GM23338 (cell line): ENCODE data around the gene RAB15.

Experiments used
- CREB1 ChIP-seq: fragments of 250-450 bp; sonication (Bioruptor Pico); IDR thresholded peaks from 2 replicates; pipeline ENCODE4 v1.5.0; 2020; ENCODE audit warnings: low read depth, mild to moderate bottlenecking, moderate library complexity
- EZH2 ChIP-seq: fragments of 200-600 bp; sonication (generic); IDR thresholded peaks from one replicate; pipeline ENCODE4 v1.8.0; 2017; ENCODE audit warnings: antibody characterized with exemption, mild to moderate bottlenecking, low read depth; ENCODE audit not compliant: unreplicated experiment
- EZH2phosphoT487 ChIP-seq: fragments of 200-600 bp; sonication (generic); IDR thresholded peaks from one replicate; pipeline ENCODE4 v1.8.1; 2018; ENCODE audit warnings: antibody characterized with exemption; ENCODE audit not compliant: unreplicated experiment
- JUNB ChIP-seq: IDR thresholded peaks from one replicate; pipeline ENCODE4 v1.6.1; 2016; ENCODE audit warnings: antibody characterized with exemption; ENCODE audit not compliant: unreplicated experiment
- NANOG ChIP-seq: IDR thresholded peaks from 2 replicates; pipeline ENCODE4 v1.6.1; 2016; ENCODE audit warnings: antibody characterized with exemption, borderline replicate concordance
- POLR2AphosphoS5 ChIP-seq: IDR thresholded peaks from 2 replicates; pipeline ENCODE4 v1.6.1; 2016; ENCODE audit warnings: antibody characterized with exemption, low read depth
- STAT1 ChIP-seq: IDR thresholded peaks from one replicate; pipeline ENCODE4 v1.6.1; 2016; ENCODE audit warnings: antibody characterized with exemption; ENCODE audit not compliant: unreplicated experiment
- ZNF114 ChIP-seq: fragments of 250-450 bp; sonication (Bioruptor Pico); IDR thresholded peaks from 2 replicates; pipeline ENCODE4 v1.5.0; 2020; ENCODE audit warnings: mild to moderate bottlenecking, moderate library complexity
- ZNF331 ChIP-seq: fragments of 250-450 bp; sonication (Bioruptor Pico); IDR thresholded peaks from 2 replicates; pipeline ENCODE4 v1.5.0; 2020; ENCODE audit warnings: low read depth, mild to moderate bottlenecking, moderate library complexity
- TF ChIP-seq, protein P1 (sequence below), 2 experiments: fragments of 200-600 bp in 1 of 2; sonication (generic) in 1 of 2; conservative IDR thresholded peaks; 2 replicates each; pipeline versions ENCODE4 v1.5.1 to v1.6.1; 2016 to 2017; ENCODE audit warnings: antibody characterized with exemption in 2 of 2, low read depth in 2 of 2, mild to moderate bottlenecking in 2 of 2, moderate library complexity in 1 of 2
- TF ChIP-seq, protein P2 (sequence below): IDR thresholded peaks from one replicate; pipeline ENCODE4 v1.6.1; 2018; ENCODE audit warnings: antibody characterized with exemption; ENCODE audit not compliant: unreplicated experiment
- TF ChIP-seq, protein P3 (sequence below): fragments of 250-450 bp; sonication (Bioruptor Pico); IDR thresholded peaks from 2 replicates; pipeline ENCODE4 v1.5.0; 2020; ENCODE audit warnings: mild to moderate bottlenecking, moderate library complexity
- TF ChIP-seq, protein P4 (sequence below): IDR thresholded peaks from 2 replicates; pipeline ENCODE4 v1.6.1; 2016; ENCODE audit warnings: antibody characterized with exemption

DNA sequence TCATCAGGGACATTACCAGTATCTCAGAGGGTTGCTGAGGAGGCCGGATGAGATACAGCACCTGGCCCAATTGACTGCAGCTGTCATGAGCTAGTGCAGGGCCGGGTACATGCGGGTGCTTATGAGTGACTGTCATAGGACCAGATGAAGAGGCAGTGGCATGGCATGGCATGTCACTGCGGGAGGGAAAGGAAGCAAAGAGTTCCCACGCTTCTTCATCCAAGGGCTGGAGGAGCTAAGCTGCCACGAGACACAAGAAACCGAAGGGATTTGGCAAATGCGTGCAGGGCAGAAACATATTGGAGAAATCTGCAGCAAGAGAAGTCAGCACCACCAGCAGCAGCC is 18.9 kb downstream of the RAB15 start:
- no peak for TF ChIP-seq EZH2
- no peak for TF ChIP-seq POLR2AphosphoS5
- TF ChIP-seq, protein P1, sequence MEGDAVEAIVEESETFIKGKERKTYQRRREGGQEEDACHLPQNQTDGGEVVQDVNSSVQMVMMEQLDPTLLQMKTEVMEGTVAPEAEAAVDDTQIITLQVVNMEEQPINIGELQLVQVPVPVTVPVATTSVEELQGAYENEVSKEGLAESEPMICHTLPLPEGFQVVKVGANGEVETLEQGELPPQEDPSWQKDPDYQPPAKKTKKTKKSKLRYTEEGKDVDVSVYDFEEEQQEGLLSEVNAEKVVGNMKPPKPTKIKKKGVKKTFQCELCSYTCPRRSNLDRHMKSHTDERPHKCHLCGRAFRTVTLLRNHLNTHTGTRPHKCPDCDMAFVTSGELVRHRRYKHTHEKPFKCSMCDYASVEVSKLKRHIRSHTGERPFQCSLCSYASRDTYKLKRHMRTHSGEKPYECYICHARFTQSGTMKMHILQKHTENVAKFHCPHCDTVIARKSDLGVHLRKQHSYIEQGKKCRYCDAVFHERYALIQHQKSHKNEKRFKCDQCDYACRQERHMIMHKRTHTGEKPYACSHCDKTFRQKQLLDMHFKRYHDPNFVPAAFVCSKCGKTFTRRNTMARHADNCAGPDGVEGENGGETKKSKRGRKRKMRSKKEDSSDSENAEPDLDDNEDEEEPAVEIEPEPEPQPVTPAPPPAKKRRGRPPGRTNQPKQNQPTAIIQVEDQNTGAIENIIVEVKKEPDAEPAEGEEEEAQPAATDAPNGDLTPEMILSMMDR (conservative IDR thresholded peaks at IDR 0.05; ENCODE audit: low read depth in 2 of 2): no peak
- no peak for TF ChIP-seq JUNB
- TF ChIP-seq, protein P2, sequence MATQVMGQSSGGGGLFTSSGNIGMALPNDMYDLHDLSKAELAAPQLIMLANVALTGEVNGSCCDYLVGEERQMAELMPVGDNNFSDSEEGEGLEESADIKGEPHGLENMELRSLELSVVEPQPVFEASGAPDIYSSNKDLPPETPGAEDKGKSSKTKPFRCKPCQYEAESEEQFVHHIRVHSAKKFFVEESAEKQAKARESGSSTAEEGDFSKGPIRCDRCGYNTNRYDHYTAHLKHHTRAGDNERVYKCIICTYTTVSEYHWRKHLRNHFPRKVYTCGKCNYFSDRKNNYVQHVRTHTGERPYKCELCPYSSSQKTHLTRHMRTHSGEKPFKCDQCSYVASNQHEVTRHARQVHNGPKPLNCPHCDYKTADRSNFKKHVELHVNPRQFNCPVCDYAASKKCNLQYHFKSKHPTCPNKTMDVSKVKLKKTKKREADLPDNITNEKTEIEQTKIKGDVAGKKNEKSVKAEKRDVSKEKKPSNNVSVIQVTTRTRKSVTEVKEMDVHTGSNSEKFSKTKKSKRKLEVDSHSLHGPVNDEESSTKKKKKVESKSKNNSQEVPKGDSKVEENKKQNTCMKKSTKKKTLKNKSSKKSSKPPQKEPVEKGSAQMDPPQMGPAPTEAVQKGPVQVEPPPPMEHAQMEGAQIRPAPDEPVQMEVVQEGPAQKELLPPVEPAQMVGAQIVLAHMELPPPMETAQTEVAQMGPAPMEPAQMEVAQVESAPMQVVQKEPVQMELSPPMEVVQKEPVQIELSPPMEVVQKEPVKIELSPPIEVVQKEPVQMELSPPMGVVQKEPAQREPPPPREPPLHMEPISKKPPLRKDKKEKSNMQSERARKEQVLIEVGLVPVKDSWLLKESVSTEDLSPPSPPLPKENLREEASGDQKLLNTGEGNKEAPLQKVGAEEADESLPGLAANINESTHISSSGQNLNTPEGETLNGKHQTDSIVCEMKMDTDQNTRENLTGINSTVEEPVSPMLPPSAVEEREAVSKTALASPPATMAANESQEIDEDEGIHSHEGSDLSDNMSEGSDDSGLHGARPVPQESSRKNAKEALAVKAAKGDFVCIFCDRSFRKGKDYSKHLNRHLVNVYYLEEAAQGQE: no peak
- TF ChIP-seq ZNF331 (CRISPR knock-in tag): no peak
- no peak for TF ChIP-seq ZNF114 (CRISPR knock-in tag)
- no peak for TF ChIP-seq EZH2phosphoT487
- TF ChIP-seq CREB1 (CRISPR knock-in tag): no peak
- TF ChIP-seq STAT1: no peak
- no peak for TF ChIP-seq NANOG
- TF ChIP-seq, protein P3, sequence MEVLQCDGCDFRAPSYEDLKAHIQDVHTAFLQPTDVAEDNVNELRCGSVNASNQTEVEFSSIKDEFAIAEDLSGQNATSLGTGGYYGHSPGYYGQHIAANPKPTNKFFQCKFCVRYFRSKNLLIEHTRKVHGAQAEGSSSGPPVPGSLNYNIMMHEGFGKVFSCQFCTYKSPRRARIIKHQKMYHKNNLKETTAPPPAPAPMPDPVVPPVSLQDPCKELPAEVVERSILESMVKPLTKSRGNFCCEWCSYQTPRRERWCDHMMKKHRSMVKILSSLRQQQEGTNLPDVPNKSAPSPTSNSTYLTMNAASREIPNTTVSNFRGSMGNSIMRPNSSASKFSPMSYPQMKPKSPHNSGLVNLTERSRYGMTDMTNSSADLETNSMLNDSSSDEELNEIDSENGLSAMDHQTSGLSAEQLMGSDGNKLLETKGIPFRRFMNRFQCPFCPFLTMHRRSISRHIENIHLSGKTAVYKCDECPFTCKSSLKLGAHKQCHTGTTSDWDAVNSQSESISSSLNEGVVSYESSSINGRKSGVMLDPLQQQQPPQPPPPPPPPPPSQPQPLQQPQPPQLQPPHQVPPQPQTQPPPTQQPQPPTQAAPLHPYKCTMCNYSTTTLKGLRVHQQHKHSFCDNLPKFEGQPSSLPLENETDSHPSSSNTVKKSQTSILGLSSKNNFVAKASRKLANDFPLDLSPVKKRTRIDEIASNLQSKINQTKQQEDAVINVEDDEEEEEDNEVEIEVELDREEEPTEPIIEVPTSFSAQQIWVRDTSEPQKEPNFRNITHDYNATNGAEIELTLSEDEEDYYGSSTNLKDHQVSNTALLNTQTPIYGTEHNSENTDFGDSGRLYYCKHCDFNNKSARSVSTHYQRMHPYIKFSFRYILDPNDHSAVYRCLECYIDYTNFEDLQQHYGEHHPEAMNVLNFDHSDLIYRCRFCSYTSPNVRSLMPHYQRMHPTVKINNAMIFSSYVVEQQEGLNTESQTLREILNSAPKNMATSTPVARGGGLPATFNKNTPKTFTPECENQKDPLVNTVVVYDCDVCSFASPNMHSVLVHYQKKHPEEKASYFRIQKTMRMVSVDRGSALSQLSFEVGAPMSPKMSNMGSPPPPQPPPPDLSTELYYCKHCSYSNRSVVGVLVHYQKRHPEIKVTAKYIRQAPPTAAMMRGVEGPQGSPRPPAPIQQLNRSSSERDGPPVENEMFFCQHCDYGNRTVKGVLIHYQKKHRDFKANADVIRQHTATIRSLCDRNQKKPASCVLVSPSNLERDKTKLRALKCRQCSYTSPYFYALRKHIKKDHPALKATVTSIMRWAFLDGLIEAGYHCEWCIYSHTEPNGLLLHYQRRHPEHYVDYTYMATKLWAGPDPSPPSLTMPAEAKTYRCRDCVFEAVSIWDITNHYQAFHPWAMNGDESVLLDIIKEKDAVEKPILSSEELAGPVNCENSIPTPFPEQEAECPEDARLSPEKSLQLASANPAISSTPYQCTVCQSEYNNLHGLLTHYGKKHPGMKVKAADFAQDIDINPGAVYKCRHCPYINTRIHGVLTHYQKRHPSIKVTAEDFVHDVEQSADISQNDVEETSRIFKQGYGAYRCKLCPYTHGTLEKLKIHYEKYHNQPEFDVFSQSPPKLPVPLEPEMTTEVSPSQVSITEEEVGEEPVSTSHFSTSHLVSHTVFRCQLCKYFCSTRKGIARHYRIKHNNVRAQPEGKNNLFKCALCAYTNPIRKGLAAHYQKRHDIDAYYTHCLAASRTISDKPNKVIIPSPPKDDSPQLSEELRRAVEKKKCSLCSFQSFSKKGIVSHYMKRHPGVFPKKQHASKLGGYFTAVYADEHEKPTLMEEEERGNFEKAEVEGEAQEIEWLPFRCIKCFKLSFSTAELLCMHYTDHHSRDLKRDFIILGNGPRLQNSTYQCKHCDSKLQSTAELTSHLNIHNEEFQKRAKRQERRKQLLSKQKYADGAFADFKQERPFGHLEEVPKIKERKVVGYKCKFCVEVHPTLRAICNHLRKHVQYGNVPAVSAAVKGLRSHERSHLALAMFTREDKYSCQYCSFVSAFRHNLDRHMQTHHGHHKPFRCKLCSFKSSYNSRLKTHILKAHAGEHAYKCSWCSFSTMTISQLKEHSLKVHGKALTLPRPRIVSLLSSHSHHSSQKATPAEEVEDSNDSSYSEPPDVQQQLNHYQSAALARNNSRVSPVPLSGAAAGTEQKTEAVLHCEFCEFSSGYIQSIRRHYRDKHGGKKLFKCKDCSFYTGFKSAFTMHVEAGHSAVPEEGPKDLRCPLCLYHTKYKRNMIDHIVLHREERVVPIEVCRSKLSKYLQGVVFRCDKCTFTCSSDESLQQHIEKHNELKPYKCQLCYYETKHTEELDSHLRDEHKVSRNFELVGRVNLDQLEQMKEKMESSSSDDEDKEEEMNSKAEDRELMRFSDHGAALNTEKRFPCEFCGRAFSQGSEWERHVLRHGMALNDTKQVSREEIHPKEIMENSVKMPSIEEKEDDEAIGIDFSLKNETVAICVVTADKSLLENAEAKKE (CRISPR knock-in tag): no peak
- TF ChIP-seq, protein P4, sequence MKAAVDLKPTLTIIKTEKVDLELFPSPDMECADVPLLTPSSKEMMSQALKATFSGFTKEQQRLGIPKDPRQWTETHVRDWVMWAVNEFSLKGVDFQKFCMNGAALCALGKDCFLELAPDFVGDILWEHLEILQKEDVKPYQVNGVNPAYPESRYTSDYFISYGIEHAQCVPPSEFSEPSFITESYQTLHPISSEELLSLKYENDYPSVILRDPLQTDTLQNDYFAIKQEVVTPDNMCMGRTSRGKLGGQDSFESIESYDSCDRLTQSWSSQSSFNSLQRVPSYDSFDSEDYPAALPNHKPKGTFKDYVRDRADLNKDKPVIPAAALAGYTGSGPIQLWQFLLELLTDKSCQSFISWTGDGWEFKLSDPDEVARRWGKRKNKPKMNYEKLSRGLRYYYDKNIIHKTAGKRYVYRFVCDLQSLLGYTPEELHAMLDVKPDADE: no peak
